OCI-LY1 (cell line): Measurements from ENCODE around the gene CRTAC1.

Source experiments
- H2AFZ ChIP-seq: fragments of 200-600 bp; sonication (generic), shearing (Covaris generic); 2 replicates; pipeline ENCODE4 v1.6.0; 2014; ENCODE audit warnings: antibody characterized with exemption, mild to moderate bottlenecking, low read length
- H3F3A ChIP-seq: fragments of 200-600 bp; sonication (generic), shearing (Covaris generic); 2 replicates; pipeline ENCODE4 v1.6.0; 2014; ENCODE audit warnings: mild to moderate bottlenecking, antibody characterized with exemption, low read length, moderate library complexity; ENCODE audit not compliant: insufficient read depth
- H3K27ac ChIP-seq: fragments of 200-600 bp; sonication (generic); 2 replicates; pipeline ENCODE4 v1.5.1; 2014; ENCODE audit warnings: low read length, mixed run types, mild to moderate bottlenecking, low read depth; ENCODE audit not compliant: poor library complexity, severe bottlenecking
- H3K27me3 ChIP-seq: fragments of 200-600 bp; sonication (generic); 2 replicates; pipeline ENCODE4 v1.6.0; 2014; ENCODE audit warnings: antibody characterized with exemption, mild to moderate bottlenecking, low read length, moderate library complexity; ENCODE audit not compliant: insufficient read depth
- H3K36me3 ChIP-seq: fragments of 200-600 bp; sonication (generic); 2 replicates; pipeline ENCODE4 v1.6.1; 2014; ENCODE audit warnings: mild to moderate bottlenecking, antibody characterized with exemption, low read length, moderate library complexity, mixed read lengths; ENCODE audit not compliant: insufficient read depth
- H3K4me1 ChIP-seq: fragments of 200-600 bp; sonication (generic); 2 replicates; pipeline ENCODE4 v1.5.1; 2014; ENCODE audit warnings: mild to moderate bottlenecking, low read length, moderate library complexity; ENCODE audit not compliant: insufficient read depth, severe bottlenecking
- H3K4me2 ChIP-seq: fragments of 200-600 bp; sonication (generic), shearing (Covaris generic); 2 replicates; pipeline ENCODE4 v1.6.1; 2014; ENCODE audit warnings: low read length
- H3K4me3 ChIP-seq: fragments of 200-600 bp; sonication (generic); 2 replicates; pipeline ENCODE4 v1.5.1; 2014; ENCODE audit warnings: low read length, low read depth, mild to moderate bottlenecking, mixed read lengths; ENCODE audit not compliant: poor library complexity, severe bottlenecking
- H3K79me2 ChIP-seq: fragments of 200-600 bp; shearing (Covaris generic); 2 replicates; pipeline ENCODE4 v1.6.1; 2016; ENCODE audit warnings: mixed run types, low read length, mixed read lengths; ENCODE audit not compliant: insufficient read depth
- H3K9ac ChIP-seq: fragments of 200-600 bp; sonication (generic), shearing (Covaris generic); 2 replicates; pipeline ENCODE4 v1.6.1; 2014; ENCODE audit warnings: mild to moderate bottlenecking, low read length, mixed read lengths
- H3K9me2 ChIP-seq: fragments of 200-600 bp; sonication (generic), shearing (Covaris generic); 2 replicates; pipeline ENCODE4 v1.6.1; 2014; ENCODE audit warnings: low read depth, mild to moderate bottlenecking, low read length, mixed read lengths
- H3K9me3 ChIP-seq: fragments of 200-600 bp; shearing (Covaris generic); 2 replicates; pipeline ENCODE4 v1.6.1; 2014; ENCODE audit warnings: low read length, mixed read lengths
- H4K20me1 ChIP-seq: fragments of 200-600 bp; sonication (generic), shearing (Covaris generic); 2 replicates; pipeline ENCODE4 v1.6.0; 2016; ENCODE audit warnings: mild to moderate bottlenecking, low read length; ENCODE audit not compliant: insufficient read depth
- EZH2 ChIP-seq: fragments of 200-600 bp; sonication (generic), shearing (Covaris generic); IDR thresholded peaks from 2 replicates; pipeline ENCODE4 v1.8.0; 2017; ENCODE audit warnings: borderline replicate concordance, mixed run types, mild to moderate bottlenecking, antibody characterized with exemption, low read length, moderate library complexity, mixed read lengths
- TF ChIP-seq, protein P1 (sequence below): fragments of 200-600 bp; sonication (generic), shearing (Covaris generic); IDR thresholded peaks from 2 replicates; pipeline ENCODE4 v1.5.1; 2017; ENCODE audit warnings: mild to moderate bottlenecking, antibody characterized with exemption, low read length, moderate library complexity, mixed read lengths

Gene CRTAC1

DNA sequence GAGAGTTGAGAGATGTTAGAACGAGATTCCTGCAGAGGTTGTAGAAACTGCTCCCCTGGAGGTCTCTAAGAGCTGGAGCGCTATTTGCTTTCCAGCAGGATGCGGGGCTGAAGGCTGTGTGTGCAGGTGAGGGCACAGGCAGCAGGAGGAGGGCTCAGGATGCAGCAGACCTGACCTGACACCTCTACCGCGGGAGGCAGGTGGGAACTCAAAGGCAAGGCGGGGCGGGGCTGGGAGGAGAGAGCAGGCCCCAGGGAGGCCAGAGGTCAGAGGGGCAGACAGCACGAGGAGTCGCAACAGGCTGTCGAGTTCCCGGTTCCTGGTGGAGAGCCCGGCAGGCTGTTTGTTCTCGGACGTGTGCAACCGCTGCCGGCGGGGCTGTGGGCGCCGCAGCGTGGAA lies 7.9 kb upstream of the CRTAC1 start:
- H3K36me3 ChIP-seq: no peaks in the 10 kb centered on the region

DNA sequence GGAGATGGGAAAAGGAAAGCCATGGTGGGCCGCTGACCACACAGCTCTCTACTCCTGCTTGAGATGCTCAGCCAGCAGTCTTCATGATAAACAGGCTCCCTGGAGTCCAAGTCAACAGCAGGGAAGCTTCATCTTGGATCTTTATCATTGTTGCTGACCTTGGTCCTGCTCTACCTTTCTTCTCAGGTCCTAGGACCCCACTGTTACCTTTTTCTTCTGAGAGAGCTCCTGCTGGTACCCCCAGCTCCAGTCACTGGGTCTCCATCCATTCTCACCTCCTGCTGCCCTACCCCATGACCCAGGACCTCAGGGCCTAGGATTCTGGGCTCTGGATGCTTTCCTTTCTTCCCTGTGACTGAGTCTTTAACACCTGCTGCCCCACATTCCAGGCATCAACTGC lies 5.2 kb upstream of the CRTAC1 start:
- no peaks in the 10 kb centered on the region for H3F3A ChIP-seq
- H3K79me2 ChIP-seq: no peaks in the 10 kb centered on the region
- H3K9me3 ChIP-seq: no peaks in the 10 kb centered on the region
- H2AFZ ChIP-seq: no peak overlapping the region
- no peak overlapping the region for H3K27ac ChIP-seq
- H3K4me1 ChIP-seq: no peaks in the 10 kb centered on the region
- no peak overlapping the region for H3K4me3 ChIP-seq
- H3K27me3 ChIP-seq: no peaks in the 10 kb centered on the region
- no peak overlapping the region for H3K4me2 ChIP-seq
- no peaks in the 10 kb centered on the region for H3K36me3 ChIP-seq
- no peaks in the 10 kb centered on the region for H3K9me2 ChIP-seq
- no peaks in the 10 kb centered on the region for H4K20me1 ChIP-seq
- H3K9ac ChIP-seq: no peak overlapping the region
- TF ChIP-seq, protein P1, sequence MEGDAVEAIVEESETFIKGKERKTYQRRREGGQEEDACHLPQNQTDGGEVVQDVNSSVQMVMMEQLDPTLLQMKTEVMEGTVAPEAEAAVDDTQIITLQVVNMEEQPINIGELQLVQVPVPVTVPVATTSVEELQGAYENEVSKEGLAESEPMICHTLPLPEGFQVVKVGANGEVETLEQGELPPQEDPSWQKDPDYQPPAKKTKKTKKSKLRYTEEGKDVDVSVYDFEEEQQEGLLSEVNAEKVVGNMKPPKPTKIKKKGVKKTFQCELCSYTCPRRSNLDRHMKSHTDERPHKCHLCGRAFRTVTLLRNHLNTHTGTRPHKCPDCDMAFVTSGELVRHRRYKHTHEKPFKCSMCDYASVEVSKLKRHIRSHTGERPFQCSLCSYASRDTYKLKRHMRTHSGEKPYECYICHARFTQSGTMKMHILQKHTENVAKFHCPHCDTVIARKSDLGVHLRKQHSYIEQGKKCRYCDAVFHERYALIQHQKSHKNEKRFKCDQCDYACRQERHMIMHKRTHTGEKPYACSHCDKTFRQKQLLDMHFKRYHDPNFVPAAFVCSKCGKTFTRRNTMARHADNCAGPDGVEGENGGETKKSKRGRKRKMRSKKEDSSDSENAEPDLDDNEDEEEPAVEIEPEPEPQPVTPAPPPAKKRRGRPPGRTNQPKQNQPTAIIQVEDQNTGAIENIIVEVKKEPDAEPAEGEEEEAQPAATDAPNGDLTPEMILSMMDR: no peak
- TF ChIP-seq EZH2: no peak

More for the DNA sequence above, 7.9 kb upstream of the CRTAC1 start:
- H2AFZ ChIP-seq: no peak overlapping the region
- no peaks in the 10 kb centered on the region for H3K9me3 ChIP-seq
- H4K20me1 ChIP-seq: no peaks in the 10 kb centered on the region
- H3K79me2 ChIP-seq: no peaks in the 10 kb centered on the region
- H3K4me3 ChIP-seq: no peak overlapping the region
- no peaks in the 10 kb centered on the region for H3K27me3 ChIP-seq
- no peak overlapping the region for H3K9ac ChIP-seq
- no peak overlapping the region for H3K27ac ChIP-seq
- no peaks in the 10 kb centered on the region for H3K9me2 ChIP-seq
- TF ChIP-seq, protein P1: no peak
- TF ChIP-seq EZH2: no peak
- H3F3A ChIP-seq: no peaks in the 10 kb centered on the region
- H3K4me1 ChIP-seq: no peaks in the 10 kb centered on the region
- no peak overlapping the region for H3K4me2 ChIP-seq

DNA sequence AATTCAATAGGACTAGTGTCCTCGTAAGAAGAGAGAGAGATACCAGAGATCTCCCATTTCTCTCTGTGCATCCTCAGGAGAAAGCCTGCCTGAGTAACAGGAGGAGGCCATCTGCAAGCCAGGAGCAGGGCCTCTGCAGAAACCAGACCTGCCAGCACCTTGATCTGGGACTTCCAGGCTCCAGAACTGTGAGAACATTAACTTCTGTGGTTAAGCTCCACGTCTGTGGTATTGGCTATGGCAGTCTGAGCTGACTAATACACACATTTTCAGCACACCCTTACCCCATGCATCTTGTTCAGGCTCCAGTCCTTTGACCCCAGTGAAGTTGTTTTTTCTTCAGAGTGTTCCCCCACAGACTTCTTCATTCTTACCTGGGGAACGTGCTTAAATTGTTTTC lies 3.1 kb upstream of the CRTAC1 start:
- TF ChIP-seq, protein P1: no peak
- no peak for TF ChIP-seq EZH2
- H3F3A ChIP-seq: no peaks in the 10 kb centered on the region
- H3K4me2 ChIP-seq: no peak overlapping the region
- no peak overlapping the region for H3K4me3 ChIP-seq
- no peak overlapping the region for H3K9ac ChIP-seq
- no peak overlapping the region for H3K27ac ChIP-seq
- no peaks in the 10 kb centered on the region for H3K9me2 ChIP-seq
- H3K9me3 ChIP-seq: no peaks in the 10 kb centered on the region
- no peaks in the 10 kb centered on the region for H3K4me1 ChIP-seq
- no peaks in the 10 kb centered on the region for H3K79me2 ChIP-seq
- no peak overlapping the region for H2AFZ ChIP-seq
- H3K27me3 ChIP-seq: no peaks in the 10 kb centered on the region
- no peaks in the 10 kb centered on the region for H4K20me1 ChIP-seq
- H3K36me3 ChIP-seq: no peaks in the 10 kb centered on the region
